ENCODE measurements around the gene GPR61.

Gene GPR61

DNA sequence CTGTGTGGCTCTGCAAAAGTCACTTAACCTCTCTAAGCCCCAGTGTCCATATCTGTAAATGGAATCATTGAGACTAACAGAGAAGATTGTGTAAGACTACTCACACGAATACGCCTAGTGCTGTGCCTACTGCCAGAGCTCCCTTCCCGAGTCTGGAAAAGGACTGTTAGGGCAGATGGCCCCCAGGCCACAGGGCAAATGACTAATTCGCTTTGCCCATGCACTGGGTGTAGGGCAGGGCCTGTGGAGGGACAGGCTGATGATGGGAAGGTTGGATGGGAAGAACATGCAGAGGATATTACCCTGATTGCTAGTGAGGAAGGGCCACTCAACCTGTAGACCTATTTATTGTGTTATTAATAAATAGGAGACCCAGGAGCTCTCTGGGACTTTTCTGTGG is 4.2 kb upstream of the GPR61 start:
- Histone ChIP-seq H3K4me3 (ENCODE audit: low read depth in 1 of 2, low read length in 2 of 2) (no peak overlapping the region), H3K9me3 (ENCODE audit: control insufficient read depth in 1 of 2, low read length in 2 of 2) (no peaks in the 10 kb centered on the region), H3K36me3 (ENCODE audit: control insufficient read depth in 1 of 2, insufficient read depth in 2 of 2, low read length in 2 of 2) (no peaks in the 10 kb centered on the region), H3K9ac (ENCODE audit: low read depth in 1 of 2, low read length in 2 of 2) (no peak overlapping the region), H3K4me1 (ENCODE audit: control insufficient read depth in 1 of 2, insufficient read depth in 2 of 2, low read length in 2 of 2) (peaks cover 11 to 13% of the 10 kb centered on the region in 2 donors), H3K27ac (ENCODE audit: low read depth, low read length) (no peak overlapping the region), H3K27me3 (ENCODE audit: control insufficient read depth in 1 of 2, insufficient read depth in 2 of 2, low read length in 2 of 2) (no peaks in the 10 kb centered on the region)

DNA sequence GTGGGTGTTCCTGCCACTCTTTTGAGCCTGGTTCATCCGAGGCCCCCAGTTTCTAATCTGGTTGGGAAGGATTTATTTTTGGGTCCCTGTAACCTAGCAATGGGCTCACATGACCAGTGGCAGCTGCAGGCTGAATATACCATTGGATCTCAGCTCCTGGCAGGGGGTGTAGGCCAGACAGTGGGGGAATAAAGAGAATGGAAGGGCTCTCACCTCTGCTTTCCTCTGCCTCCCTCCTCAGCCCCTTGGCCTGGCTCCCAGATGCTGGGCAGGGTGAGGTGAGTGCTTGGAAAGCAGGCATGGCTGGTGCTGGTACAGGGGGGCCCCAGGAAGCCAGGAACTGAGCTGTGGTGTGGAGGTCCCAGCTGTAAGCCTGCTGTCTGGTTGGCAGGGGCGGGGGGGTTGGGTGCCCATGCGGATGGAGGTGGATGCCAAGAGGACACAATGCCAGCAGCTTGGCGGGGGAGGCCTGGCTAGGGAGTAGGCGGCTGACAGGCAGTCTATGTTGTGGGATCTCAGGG is 3.6 kb upstream of the GPR61 start:
- Histone ChIP-seq H3K27ac (ENCODE audit: low read depth, low read length) (no peak overlapping the region), H3K9me3 (ENCODE audit: control insufficient read depth in 1 of 2, low read length in 2 of 2) (no peaks in the 10 kb centered on the region), H3K9ac (ENCODE audit: low read depth in 1 of 2, low read length in 2 of 2) (no peak overlapping the region), H3K4me1 (ENCODE audit: control insufficient read depth in 1 of 2, insufficient read depth in 2 of 2, low read length in 2 of 2) (peaks cover 8 to 11% of the 10 kb centered on the region in 2 donors), H3K36me3 (ENCODE audit: control insufficient read depth in 1 of 2, insufficient read depth in 2 of 2, low read length in 2 of 2) (no peaks in the 10 kb centered on the region), H3K27me3 (ENCODE audit: control insufficient read depth in 1 of 2, insufficient read depth in 2 of 2, low read length in 2 of 2) (no peaks in the 10 kb centered on the region), H3K4me3 (ENCODE audit: low read depth in 1 of 2, low read length in 2 of 2) (no peak overlapping the region)

DNA sequence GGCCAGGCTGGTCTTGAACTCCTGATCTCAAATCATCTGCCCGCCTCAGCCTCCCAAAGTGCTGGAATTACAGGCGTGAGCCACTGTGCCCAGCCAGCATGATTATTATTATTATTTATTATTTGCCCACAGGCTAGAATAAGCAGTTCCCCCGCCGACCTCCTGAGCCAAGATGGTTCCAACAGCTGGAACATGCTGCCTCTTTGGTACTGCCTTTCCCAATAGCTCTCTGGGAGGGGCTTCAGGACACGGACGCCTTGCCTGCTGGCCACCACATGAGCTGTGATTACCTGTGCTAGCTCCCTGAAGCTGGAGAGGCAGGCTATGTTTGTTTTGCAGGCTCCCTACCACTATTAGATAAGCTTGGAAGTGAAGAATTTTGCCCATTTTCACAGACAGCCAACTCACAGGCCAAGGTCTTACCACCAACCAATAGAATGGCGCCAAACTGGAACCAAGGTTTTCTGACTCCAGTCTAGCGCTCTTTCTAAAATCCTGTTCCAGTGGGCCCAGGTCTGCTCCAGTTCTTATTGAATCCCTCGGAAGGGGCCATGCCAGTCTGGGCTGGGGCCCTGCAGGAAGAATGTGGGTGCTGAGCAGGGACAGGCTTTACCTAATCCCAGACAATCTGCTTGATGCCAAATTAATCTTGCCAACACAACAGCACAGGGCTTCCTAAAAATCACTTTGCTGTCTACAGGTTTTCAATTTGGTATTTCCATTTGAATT is 2.1 kb upstream of the GPR61 start:
- Histone ChIP-seq H3K4me1 (ENCODE audit: control insufficient read depth in 1 of 2, insufficient read depth in 2 of 2, low read length in 2 of 2) (peaks cover 4% of the 10 kb centered on the region in 2 donors), H3K27ac (ENCODE audit: low read depth, low read length) (no peak overlapping the region), H3K4me3 (ENCODE audit: low read depth in 1 of 2, low read length in 2 of 2) (no peak overlapping the region), H3K9me3 (ENCODE audit: control insufficient read depth in 1 of 2, low read length in 2 of 2) (no peaks in the 10 kb centered on the region), H3K27me3 (ENCODE audit: control insufficient read depth in 1 of 2, insufficient read depth in 2 of 2, low read length in 2 of 2) (no peaks in the 10 kb centered on the region), H3K9ac (ENCODE audit: low read depth in 1 of 2, low read length in 2 of 2) (no peak overlapping the region), H3K36me3 (ENCODE audit: control insufficient read depth in 1 of 2, insufficient read depth in 2 of 2, low read length in 2 of 2) (no peaks in the 10 kb centered on the region)

DNA sequence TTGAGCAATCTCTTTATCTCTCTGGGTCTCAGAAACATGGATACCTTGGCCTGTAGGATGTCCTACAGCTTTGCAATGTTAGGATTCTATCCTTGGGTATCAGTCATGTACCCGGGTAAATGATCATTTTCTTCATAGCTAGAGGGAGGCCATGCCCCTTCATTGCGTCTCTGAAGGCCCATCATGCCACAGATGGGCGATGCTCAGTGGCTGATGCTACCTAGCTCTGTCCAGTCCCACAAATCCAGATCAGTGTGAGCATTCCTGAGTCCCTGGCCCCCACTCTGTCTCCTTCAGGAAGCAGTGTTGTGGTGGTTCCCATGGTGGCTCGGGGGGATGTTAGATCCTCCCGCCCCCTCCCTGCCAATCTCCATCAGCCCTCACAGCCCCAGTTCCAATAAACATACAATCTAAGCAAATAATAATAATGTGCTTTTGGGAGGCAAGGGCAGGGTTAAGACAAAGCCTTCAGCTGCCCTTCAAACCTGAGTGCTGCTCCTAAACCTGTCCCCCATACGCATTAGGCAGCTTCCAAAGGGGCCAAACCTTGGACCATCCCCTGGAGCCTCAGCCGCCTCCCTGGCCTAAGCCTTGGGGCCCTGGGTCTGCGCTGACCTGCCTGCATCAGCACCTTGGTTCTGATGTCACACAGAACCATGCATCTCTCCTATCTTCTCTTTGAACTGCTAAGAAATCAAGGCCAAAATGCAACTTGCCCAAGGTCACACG is 681 bp upstream of the GPR61 start:
- H3K27me3 ChIP-seq (ENCODE audit: control insufficient read depth in 1 of 2, insufficient read depth in 2 of 2, low read length in 2 of 2) = no peaks in the 10 kb centered on the region
- H3K9ac ChIP-seq (ENCODE audit: low read depth in 1 of 2, low read length in 2 of 2) = no peak overlapping the region
- H3K4me3 ChIP-seq (ENCODE audit: low read depth in 1 of 2, low read length in 2 of 2) = no peak overlapping the region
- no peaks in the 10 kb centered on the region for H3K9me3 ChIP-seq (ENCODE audit: control insufficient read depth in 1 of 2, low read length in 2 of 2)
- no peaks in the 10 kb centered on the region for H3K36me3 ChIP-seq (ENCODE audit: control insufficient read depth in 1 of 2, insufficient read depth in 2 of 2, low read length in 2 of 2)
- H3K27ac ChIP-seq (ENCODE audit: low read depth, low read length) = no peak overlapping the region
- peaks cover 0 to under 1% of the 10 kb centered on the region in 2 donors for H3K4me1 ChIP-seq (ENCODE audit: control insufficient read depth in 1 of 2, insufficient read depth in 2 of 2, low read length in 2 of 2)

DNA sequence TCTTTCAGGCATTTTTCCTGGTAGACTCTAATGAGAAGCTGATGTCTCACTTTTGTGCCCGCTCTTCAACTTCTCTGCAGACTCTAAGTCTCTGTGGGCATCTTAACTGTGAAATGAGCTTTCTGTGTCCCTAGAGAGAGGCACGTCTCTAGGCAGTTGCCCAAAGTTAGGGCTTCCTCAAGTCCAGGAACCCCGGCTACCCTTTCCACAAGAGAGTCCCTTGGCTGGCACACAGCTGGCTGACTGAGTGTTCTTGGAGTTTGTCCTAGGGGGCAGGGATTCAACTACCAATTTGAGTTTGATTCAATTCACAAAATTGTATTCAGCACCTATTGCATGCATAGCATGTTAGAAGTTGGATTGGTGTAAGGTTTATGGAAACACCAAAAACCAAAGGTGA is 1.4 kb downstream of the GPR61 start:
- Histone ChIP-seq H3K9me3 (ENCODE audit: control insufficient read depth in 1 of 2, low read length in 2 of 2) (no peaks in the 10 kb centered on the region), H3K9ac (ENCODE audit: low read depth in 1 of 2, low read length in 2 of 2) (no peak overlapping the region), H3K27ac (ENCODE audit: low read depth, low read length) (no peak overlapping the region), H3K4me3 (ENCODE audit: low read depth in 1 of 2, low read length in 2 of 2) (no peak overlapping the region), H3K27me3 (ENCODE audit: control insufficient read depth in 1 of 2, insufficient read depth in 2 of 2, low read length in 2 of 2) (no peaks in the 10 kb centered on the region), H3K4me1 (ENCODE audit: control insufficient read depth in 1 of 2, insufficient read depth in 2 of 2, low read length in 2 of 2) (peaks cover 4 to 10% of the 10 kb centered on the region in 2 donors), H3K36me3 (ENCODE audit: control insufficient read depth in 1 of 2, insufficient read depth in 2 of 2, low read length in 2 of 2) (no peaks in the 10 kb centered on the region)

DNA sequence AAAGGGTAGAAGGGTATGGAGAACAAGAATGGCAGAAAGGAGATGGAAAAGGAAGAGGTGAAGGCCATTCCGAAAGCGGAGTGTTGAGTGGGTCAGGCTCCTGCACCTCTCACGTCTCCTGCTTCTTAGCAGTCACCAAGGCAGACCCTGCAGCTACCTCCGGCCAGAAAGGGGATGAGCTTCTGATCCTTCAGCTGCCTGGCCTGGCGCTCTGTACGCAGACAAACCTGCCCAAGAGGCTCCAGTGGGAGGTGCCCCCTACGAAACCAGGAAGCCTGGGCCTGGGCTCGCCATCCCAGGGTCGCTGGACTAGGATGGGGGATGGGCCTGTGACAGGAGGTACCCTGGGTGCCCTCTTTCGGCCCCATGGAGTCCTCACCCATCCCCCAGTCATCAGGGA is 3.0 kb downstream of the GPR61 start:
- H3K27me3 ChIP-seq (ENCODE audit: control insufficient read depth in 1 of 2, insufficient read depth in 2 of 2, low read length in 2 of 2) = no peaks in the 10 kb centered on the region
- no peaks in the 10 kb centered on the region for H3K36me3 ChIP-seq (ENCODE audit: control insufficient read depth in 1 of 2, insufficient read depth in 2 of 2, low read length in 2 of 2)
- no peak overlapping the region for H3K27ac ChIP-seq (ENCODE audit: low read depth, low read length)
- H3K4me3 ChIP-seq (ENCODE audit: low read depth in 1 of 2, low read length in 2 of 2) = no peak overlapping the region
- H3K9me3 ChIP-seq (ENCODE audit: control insufficient read depth in 1 of 2, low read length in 2 of 2) = no peaks in the 10 kb centered on the region
- no peak overlapping the region for H3K9ac ChIP-seq (ENCODE audit: low read depth in 1 of 2, low read length in 2 of 2)
- H3K4me1 ChIP-seq (ENCODE audit: control insufficient read depth in 1 of 2, insufficient read depth in 2 of 2, low read length in 2 of 2) = peaks cover 13 to 26% of the 10 kb centered on the region in 2 donors

DNA sequence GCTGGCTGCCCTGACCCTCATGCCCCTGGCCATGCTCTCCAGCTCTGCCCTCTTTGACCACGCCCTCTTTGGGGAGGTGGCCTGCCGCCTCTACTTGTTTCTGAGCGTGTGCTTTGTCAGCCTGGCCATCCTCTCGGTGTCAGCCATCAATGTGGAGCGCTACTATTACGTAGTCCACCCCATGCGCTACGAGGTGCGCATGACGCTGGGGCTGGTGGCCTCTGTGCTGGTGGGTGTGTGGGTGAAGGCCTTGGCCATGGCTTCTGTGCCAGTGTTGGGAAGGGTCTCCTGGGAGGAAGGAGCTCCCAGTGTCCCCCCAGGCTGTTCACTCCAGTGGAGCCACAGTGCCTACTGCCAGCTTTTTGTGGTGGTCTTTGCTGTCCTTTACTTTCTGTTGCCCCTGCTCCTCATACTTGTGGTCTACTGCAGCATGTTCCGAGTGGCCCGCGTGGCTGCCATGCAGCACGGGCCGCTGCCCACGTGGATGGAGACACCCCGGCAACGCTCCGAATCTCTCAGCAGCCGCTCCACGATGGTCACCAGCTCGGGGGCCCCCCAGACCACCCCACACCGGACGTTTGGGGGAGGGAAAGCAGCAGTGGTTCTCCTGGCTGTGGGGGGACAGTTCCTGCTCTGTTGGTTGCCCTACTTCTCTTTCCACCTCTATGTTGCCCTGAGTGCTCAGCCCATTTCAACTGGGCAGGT is 3.8 kb downstream of the GPR61 start:
- no peak overlapping the region for H3K9ac ChIP-seq (ENCODE audit: low read depth in 1 of 2, low read length in 2 of 2)
- no peak overlapping the region for H3K27ac ChIP-seq (ENCODE audit: low read depth, low read length)
- H3K27me3 ChIP-seq (ENCODE audit: control insufficient read depth in 1 of 2, insufficient read depth in 2 of 2, low read length in 2 of 2) = no peaks in the 10 kb centered on the region

DNA sequence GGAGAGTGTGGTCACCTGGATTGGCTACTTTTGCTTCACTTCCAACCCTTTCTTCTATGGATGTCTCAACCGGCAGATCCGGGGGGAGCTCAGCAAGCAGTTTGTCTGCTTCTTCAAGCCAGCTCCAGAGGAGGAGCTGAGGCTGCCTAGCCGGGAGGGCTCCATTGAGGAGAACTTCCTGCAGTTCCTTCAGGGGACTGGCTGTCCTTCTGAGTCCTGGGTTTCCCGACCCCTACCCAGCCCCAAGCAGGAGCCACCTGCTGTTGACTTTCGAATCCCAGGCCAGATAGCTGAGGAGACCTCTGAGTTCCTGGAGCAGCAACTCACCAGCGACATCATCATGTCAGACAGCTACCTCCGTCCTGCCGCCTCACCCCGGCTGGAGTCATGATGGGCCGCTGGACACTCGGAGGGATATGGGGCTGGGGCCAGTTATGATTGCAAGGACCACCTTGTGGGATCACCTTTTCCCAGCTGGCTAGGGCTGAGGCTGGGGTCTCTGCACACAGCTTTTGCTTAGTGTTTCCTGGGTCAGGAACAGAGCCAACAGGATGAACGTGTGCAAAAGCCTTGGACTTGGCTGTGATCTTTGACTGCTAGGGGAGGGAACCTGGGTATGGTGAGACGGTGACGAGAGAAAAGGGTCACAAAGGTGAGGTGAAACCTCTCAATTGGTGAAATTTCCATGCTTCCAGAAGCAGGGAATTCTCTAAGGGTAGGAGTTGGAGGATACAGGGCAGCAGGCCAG is 4.5 kb downstream of the GPR61 start:
- Histone ChIP-seq H3K4me3 (ENCODE audit: low read depth in 1 of 2, low read length in 2 of 2) (no peak overlapping the region), H3K9me3 (ENCODE audit: control insufficient read depth in 1 of 2, low read length in 2 of 2) (no peaks in the 10 kb centered on the region), H3K27me3 (ENCODE audit: control insufficient read depth in 1 of 2, insufficient read depth in 2 of 2, low read length in 2 of 2) (no peaks in the 10 kb centered on the region), H3K9ac (ENCODE audit: low read depth in 1 of 2, low read length in 2 of 2) (no peak overlapping the region), H3K4me1 (ENCODE audit: control insufficient read depth in 1 of 2, insufficient read depth in 2 of 2, low read length in 2 of 2) (peaks cover 13 to 29% of the 10 kb centered on the region in 2 donors), H3K27ac (ENCODE audit: low read depth, low read length) (no peak overlapping the region), H3K36me3 (ENCODE audit: control insufficient read depth in 1 of 2, insufficient read depth in 2 of 2, low read length in 2 of 2) (no peaks in the 10 kb centered on the region)

More for the DNA sequence above, 3.8 kb downstream of the GPR61 start:
- Histone ChIP-seq H3K4me1 (ENCODE audit: control insufficient read depth in 1 of 2, insufficient read depth in 2 of 2, low read length in 2 of 2) (peaks cover 13 to 27% of the 10 kb centered on the region in 2 donors), H3K36me3 (ENCODE audit: control insufficient read depth in 1 of 2, insufficient read depth in 2 of 2, low read length in 2 of 2) (no peaks in the 10 kb centered on the region), H3K9me3 (ENCODE audit: control insufficient read depth in 1 of 2, low read length in 2 of 2) (no peaks in the 10 kb centered on the region), H3K4me3 (ENCODE audit: low read depth in 1 of 2, low read length in 2 of 2) (no peak overlapping the region)

DNA sequence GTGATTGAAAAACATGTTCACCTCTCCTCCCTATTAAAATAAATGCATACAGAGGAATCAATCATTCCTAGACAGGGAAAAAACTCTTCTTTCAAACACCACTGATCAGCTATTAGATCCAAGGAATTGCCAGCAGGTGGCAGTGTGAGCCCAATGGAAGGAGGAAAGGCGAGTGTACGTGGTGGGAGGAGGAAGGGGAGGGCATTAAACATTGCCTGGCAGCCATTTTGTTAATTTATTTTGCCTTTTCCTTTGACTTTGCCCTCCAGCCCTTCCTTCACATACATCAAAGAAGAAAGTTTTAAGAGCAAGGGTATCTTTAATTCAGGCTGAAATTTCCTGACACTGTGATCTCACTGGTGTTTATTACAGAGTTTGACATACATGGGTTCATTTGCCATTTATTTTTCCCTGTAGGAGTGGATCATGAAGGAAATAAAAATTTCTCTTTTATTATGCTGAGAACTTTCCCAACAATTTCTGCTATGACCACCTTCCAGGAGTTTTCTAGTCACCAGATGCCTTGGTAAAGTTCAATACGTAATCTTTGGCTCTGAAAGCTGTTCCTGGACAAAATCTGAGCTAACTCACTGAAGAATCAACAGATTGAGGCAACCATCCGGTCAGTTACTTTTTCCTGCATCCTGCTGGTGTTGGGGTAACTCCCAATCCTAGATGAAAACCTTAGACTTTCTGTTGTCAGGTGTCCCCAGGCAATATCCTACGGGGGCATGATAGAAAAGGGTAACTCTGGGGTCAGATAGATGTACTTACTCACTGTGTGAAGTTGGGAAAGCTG is 6.8 kb downstream of the GPR61 start:
- H3K4me3 ChIP-seq (ENCODE audit: low read depth in 1 of 2, low read length in 2 of 2) = peak overlapping the region; percentile 84 to 94
- H3K27me3 ChIP-seq (ENCODE audit: control insufficient read depth in 1 of 2, insufficient read depth in 2 of 2, low read length in 2 of 2) = no peaks in the 10 kb centered on the region
- peaks cover 17 to 48% of the 10 kb centered on the region in 2 donors for H3K4me1 ChIP-seq (ENCODE audit: control insufficient read depth in 1 of 2, insufficient read depth in 2 of 2, low read length in 2 of 2)
- H3K27ac ChIP-seq (ENCODE audit: low read depth, low read length) = peak overlapping the region; percentile 68
- no peaks in the 10 kb centered on the region for H3K9me3 ChIP-seq (ENCODE audit: control insufficient read depth in 1 of 2, low read length in 2 of 2)
- H3K9ac ChIP-seq (ENCODE audit: low read depth in 1 of 2, low read length in 2 of 2) = peak overlapping the region; percentile 87 to 99
- H3K36me3 ChIP-seq (ENCODE audit: control insufficient read depth in 1 of 2, insufficient read depth in 2 of 2, low read length in 2 of 2) = no peaks in the 10 kb centered on the region
